Memory B cell (primary cell): ENCODE results near the gene CA9.

Experiments used
- ATAC-seq: fragments of 150-1000 bp; cut with Tn5 transposase; 2 replicates; pipeline ENCODE4 v1.10.0; 2021; ENCODE audit warnings: low read depth, mild to moderate bottlenecking, moderate library complexity
- DNase-seq, 2 donors: peaks; one replicate each; pipeline ENCODE4 v3.0.0; 2022; ENCODE audit warnings: low spot score in 2 of 2
- H3K27ac Mint-ChIP-seq: one replicate; pipeline ENCODE4 v1.8.0; 2022; ENCODE audit warnings: mild to moderate bottlenecking, moderate library complexity, mixed read lengths
- H3K27me3 Mint-ChIP-seq: one replicate; pipeline ENCODE4 v1.8.0; 2022; ENCODE audit warnings: mixed read lengths
- H3K36me3 Mint-ChIP-seq: one replicate; pipeline ENCODE4 v1.8.0; 2022; ENCODE audit warnings: mild to moderate bottlenecking, mixed read lengths
- H3K4me1 Mint-ChIP-seq: one replicate; pipeline ENCODE4 v1.8.0; 2022; ENCODE audit warnings: mixed read lengths
- H3K4me3 Mint-ChIP-seq: one replicate; pipeline ENCODE4 v1.8.0; 2022; ENCODE audit warnings: mild to moderate bottlenecking, moderate library complexity, mixed read lengths
- H3K9me3 Mint-ChIP-seq: one replicate; pipeline ENCODE4 v1.8.0; 2022; ENCODE audit warnings: mixed read lengths

The CA9 gene

DNA sequence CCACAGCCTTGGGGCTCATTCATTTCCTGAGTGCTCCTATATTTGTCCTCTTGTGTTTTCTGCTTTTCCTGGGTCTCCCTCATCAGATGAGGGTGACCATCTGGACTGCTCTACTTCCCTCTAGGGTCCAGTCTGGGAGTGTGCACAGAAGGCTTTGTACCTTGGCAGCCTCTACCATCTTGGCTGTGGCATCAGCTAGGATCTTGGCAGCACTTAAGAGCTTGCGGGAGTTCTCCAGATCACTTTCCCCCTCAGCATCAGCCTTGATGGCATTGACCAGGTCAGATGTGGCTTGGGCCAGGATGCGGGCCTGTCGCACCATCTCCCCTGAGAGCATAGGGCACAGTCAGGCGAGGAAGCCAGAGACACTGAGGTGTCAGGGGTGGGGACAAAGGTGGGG lies 42.5 kb downstream of the CA9 start:
- ATAC-seq: no peak
- Mint-ChIP-seq H3K27ac (no peak overlapping the region), H3K27me3 (no peaks in the 10 kb centered on the region), H3K9me3 (no peaks in the 10 kb centered on the region), H3K4me3 (no peak overlapping the region), H3K36me3 (peaks cover 47% of the 10 kb centered on the region), H3K4me1 (peaks cover 19% of the 10 kb centered on the region)
- no peak for DNase-seq

DNA sequence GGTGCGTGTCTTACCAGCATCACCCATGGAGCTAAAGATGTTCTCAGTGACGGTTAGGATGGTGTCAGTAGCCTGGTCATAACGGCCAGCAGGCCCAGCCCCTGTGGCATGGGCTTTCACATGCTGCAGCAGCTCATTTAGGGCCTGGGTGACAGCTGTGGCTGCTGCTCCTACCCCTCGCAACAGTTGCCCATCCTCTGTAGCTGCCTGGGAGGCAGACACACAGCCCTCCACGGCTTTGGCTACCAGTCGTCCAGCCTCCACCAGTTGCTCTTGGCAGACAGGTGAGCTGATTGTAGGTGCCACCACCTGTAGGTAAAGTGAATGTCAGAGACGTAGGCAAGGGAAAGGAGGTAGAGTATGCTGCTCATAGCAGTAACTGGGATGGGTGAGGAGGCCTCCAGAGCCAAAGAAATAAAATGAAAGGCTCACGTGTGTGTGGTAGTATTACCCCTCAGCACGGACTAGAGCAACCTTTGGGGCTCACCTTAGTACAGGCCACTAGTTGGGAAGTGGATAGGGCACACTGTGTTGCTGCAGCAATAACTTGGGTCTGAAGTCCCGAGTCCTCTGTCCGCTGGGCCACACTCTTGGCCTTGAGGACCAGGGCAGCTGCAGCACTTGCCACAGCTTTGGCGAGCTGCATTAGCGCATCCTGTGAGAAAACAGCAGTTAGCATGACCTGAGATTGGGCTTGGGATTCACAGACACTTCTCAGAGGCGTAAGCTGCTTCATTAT lies 43.6 kb downstream of the CA9 start:
- Mint-ChIP-seq H3K27ac (peak overlapping the region; percentile 89), H3K36me3 (peaks cover 53% of the 10 kb centered on the region), H3K27me3 (no peaks in the 10 kb centered on the region), H3K4me1 (peaks cover 24% of the 10 kb centered on the region), H3K9me3 (no peaks in the 10 kb centered on the region), H3K4me3 (no peak overlapping the region)
- DNase-seq (no peak), ATAC-seq (no peak)

DNA sequence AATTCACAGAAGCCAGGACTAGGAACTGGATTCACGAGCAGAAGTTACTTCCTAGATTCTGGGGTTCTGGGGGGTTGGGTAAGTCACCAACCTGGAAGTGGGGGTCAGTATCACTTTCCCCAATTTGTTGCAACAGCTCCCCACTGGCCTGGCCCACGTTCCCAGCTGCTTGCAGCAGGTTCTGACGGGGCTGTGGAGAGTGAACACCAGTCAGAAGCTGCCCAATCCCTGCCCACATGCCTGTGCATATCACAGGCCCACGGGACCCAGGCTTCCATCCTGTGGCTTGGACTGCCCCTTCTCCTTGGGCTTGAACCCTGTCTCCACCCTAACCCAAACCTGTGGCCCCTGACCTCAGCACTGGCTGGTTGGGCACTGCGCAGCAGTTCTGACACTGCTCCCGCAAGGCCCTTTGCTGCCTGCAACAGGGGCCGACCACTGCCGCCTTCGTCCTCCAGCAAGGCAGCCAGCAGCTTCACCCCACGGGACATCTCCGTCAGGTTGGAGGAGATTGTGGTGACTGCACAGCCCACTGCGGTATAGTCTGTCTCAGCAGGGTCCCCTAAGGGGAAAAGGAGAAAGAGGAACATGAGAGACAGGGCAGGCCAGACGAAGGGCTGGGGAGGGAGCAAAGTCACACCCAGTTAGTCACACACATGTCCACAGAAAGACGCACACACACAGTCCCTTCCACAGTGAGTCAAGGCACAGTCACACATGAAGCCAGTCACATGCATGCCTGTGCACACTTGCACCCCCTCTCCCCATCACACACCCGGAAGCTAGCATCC lies 45.2 kb downstream of the CA9 start:
- H3K4me1 Mint-ChIP-seq: peaks cover 24% of the 10 kb centered on the region
- ATAC-seq: peak; percentile 93
- no peaks in the 10 kb centered on the region for H3K27me3 Mint-ChIP-seq
- peak overlapping the region; percentile 89 for H3K27ac Mint-ChIP-seq
- peak overlapping the region; percentile 50 for H3K4me3 Mint-ChIP-seq
- no peaks in the 10 kb centered on the region for H3K9me3 Mint-ChIP-seq
- H3K36me3 Mint-ChIP-seq: peaks cover 49% of the 10 kb centered on the region
- DNase-seq: peak; percentile 60 to 76

DNA sequence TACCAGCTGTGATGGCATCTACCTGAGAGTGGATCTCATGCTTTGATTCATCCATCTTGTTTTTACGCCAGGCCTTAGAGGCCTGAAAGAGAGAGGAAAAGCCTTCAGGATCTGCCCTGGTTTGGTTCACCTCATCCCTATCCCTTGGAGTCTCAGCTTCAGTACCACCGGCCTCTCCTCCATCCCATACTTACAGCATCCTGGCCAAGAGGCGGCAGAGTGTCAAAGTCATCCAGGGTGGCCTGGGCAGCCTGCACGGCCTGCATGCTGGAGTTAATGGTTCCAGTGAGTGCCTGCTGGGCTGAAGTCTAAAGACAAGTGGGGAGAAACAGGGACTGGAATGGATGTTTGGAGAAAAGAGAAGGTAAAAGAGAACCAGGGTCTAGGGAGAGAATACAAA lies 45.8 kb downstream of the CA9 start:
- H3K27ac Mint-ChIP-seq: peak overlapping the region; percentile 89
- no peaks in the 10 kb centered on the region for H3K27me3 Mint-ChIP-seq
- no peak for ATAC-seq
- no peak for DNase-seq
- H3K36me3 Mint-ChIP-seq: peaks cover 49% of the 10 kb centered on the region
- H3K9me3 Mint-ChIP-seq: no peaks in the 10 kb centered on the region
- H3K4me1 Mint-ChIP-seq: peaks cover 24% of the 10 kb centered on the region
- H3K4me3 Mint-ChIP-seq: no peak overlapping the region

DNA sequence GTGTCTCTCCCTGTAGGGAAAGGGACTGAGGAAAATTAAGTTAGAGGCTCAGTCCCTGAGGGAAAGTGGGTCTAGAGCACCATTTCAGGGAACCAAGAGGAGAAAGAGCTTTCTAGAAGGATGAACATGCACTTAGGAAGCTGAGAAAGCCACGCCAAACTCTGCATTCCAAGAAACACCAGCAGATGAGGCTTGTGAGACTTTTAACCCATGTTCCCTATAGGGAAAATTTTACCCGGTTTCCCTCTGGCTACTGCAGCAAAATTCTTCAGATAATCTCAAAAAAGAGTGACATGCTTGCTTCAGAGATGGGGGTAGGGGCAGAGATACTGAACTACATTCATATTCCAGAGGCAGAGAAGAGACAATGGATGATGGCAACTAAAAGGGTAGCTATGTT lies 49.7 kb downstream of the CA9 start:
- H3K36me3 Mint-ChIP-seq: peaks cover 29% of the 10 kb centered on the region
- no peak overlapping the region for H3K27ac Mint-ChIP-seq
- no peaks in the 10 kb centered on the region for H3K27me3 Mint-ChIP-seq
- peaks cover 23% of the 10 kb centered on the region for H3K4me1 Mint-ChIP-seq
- no peak for DNase-seq
- H3K4me3 Mint-ChIP-seq: no peak overlapping the region
- H3K9me3 Mint-ChIP-seq: no peaks in the 10 kb centered on the region
- ATAC-seq: no peak

DNA sequence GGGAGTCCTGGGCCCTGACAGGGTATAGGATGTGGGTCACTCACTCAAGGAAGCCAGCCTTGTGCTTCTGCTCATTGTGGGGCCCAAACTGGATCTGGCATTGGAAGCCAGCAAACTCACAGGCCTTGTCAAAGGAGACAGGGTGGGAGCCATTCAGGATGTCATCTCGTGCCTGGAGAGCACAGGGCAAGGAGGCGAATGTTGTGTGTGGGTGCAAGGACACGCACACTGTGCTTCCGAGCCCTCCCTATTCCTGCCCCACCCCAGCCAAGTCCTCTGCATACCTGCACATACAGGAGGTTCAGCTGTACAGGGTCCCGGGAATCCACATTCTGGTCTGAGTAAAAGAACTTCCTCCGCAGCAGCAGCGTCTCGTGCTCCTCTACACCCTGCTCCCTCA lies 50.2 kb downstream of the CA9 start:
- no peaks in the 10 kb centered on the region for H3K9me3 Mint-ChIP-seq
- H3K4me3 Mint-ChIP-seq: no peak overlapping the region
- H3K36me3 Mint-ChIP-seq: peaks cover 28% of the 10 kb centered on the region
- no peak overlapping the region for H3K27ac Mint-ChIP-seq
- no peaks in the 10 kb centered on the region for H3K27me3 Mint-ChIP-seq
- DNase-seq: no peak
- ATAC-seq: no peak
- peaks cover 20% of the 10 kb centered on the region for H3K4me1 Mint-ChIP-seq

DNA sequence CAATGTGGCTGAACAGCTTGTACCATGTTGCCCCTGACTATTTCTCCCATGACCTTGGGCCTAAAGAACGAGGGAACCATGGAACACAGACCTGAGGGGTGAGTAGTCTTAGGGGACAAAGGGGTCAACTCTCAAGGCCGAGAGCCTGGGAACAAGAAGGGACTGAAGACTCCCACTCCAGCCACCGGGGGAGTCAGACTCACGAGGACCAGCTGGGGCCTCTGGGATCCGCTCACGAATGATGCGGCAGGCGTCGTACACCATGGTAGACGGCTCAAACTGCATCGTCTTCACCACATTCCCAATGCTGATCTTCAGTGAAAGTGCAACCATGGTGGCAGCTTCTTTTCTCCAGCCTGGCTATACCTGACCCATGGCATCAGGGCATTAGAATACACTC lies 51.6 kb downstream of the CA9 start:
- Mint-ChIP-seq H3K27me3 (no peaks in the 10 kb centered on the region), H3K27ac (peak overlapping the region; percentile 60), H3K36me3 (peaks cover 24% of the 10 kb centered on the region), H3K9me3 (no peaks in the 10 kb centered on the region), H3K4me1 (peaks cover 11% of the 10 kb centered on the region), H3K4me3 (no peak overlapping the region)
- ATAC-seq (no peak), DNase-seq (no peak)

DNA sequence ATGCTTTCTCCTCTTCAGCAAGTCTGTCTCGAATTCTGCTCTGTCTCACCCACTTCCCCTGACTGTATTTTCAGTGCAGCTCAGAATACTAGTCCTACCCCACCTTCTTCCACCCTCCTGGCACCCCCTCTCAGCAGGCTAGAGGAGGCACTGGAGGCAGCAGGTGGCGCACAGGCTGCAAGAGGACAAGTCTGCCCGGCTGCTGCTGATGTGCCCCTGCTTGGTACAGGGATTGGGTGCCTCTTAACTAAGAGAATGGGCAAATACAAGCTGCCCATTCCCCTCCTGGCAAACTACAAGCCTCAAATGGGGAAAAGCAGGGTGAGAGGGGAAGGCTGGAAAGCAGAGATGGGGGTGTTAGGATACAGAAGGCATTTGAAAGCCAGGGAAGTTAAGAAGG lies 53.2 kb downstream of the CA9 start:
- ATAC-seq: peak; percentile 83
- peaks cover 17% of the 10 kb centered on the region for H3K36me3 Mint-ChIP-seq
- H3K9me3 Mint-ChIP-seq: no peaks in the 10 kb centered on the region
- DNase-seq: peak; percentile 40 to 43
- H3K27me3 Mint-ChIP-seq: no peaks in the 10 kb centered on the region
- H3K4me3 Mint-ChIP-seq: peak overlapping the region; percentile 62
- H3K4me1 Mint-ChIP-seq: peaks cover 13% of the 10 kb centered on the region
- H3K27ac Mint-ChIP-seq: peak overlapping the region; percentile 81

DNA sequence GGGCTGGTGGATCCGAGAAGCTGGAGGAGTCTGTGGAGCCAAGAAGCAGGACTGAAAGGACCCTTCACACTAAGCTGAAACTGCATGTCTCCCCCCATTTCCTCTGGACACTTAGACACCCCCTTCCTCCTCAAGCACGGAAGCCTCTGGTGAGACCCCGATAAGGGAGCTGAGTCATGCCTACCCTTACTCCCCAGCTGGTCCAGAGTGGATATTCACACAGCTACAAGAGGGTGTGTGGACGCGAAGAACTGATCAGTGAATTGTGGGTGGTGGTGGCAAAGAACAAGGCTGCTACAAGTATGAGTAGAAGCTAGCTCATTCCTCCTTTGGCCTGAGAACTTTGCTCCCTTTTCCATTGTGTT lies 53.9 kb downstream of the CA9 start:
- ATAC-seq (no peak), DNase-seq (no peak)
- peaks cover 11% of the 10 kb centered on the region for H3K36me3 Mint-ChIP-seq
- no peak overlapping the region for H3K27ac Mint-ChIP-seq
- no peak overlapping the region for H3K4me3 Mint-ChIP-seq
- peaks cover 13% of the 10 kb centered on the region for H3K4me1 Mint-ChIP-seq
- H3K9me3 Mint-ChIP-seq: no peaks in the 10 kb centered on the region
- H3K27me3 Mint-ChIP-seq: no peaks in the 10 kb centered on the region

DNA sequence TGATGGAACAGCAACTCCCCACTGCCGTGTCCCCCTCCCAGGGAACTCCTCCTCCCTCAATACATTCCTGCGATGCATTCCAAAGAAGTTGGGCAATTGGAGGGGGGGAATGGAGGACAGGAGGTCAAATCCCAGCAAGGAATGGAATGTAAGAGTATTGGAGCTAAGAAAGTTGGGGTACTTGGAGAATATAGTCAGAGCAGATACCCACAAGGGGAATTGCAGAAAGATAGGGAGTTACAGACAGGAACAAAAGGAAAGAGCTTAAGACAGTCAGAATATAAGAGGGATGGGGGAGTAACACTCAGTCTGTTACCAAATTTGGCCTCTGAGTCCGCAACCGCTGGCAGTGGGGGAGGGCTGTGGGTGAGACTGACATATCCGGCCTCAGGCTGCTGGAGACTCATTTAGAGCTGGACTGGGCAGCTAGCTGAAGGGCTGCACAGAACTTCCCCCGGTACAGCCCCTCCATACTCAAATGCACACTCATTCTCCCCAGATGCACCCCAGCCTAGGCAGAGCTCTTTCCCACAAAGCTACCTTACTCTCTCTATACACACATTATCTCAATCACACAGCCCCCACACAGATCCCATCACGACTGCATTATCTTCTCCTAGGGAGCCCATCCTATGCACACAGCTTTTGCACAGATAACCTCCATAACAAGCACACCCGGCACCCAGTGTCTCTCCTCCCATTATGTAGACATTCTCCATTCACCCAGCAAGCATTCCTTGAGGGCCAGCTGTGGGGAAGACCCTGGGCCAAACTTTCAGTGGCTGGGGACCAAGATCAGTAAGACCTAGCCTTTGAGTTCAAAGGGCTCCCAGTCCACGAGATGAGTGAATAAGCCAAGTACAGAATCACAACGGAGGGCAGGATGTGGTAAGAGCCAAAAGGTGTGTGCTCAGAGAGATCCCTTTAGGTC lies 54.6 kb downstream of the CA9 start:
- H3K4me1 Mint-ChIP-seq: peaks cover 18% of the 10 kb centered on the region
- no peak for ATAC-seq
- no peaks in the 10 kb centered on the region for H3K27me3 Mint-ChIP-seq
- H3K4me3 Mint-ChIP-seq: no peak overlapping the region
- DNase-seq: no peak
- H3K27ac Mint-ChIP-seq: no peak overlapping the region
- H3K36me3 Mint-ChIP-seq: peaks cover 9% of the 10 kb centered on the region
- H3K9me3 Mint-ChIP-seq: no peaks in the 10 kb centered on the region

DNA sequence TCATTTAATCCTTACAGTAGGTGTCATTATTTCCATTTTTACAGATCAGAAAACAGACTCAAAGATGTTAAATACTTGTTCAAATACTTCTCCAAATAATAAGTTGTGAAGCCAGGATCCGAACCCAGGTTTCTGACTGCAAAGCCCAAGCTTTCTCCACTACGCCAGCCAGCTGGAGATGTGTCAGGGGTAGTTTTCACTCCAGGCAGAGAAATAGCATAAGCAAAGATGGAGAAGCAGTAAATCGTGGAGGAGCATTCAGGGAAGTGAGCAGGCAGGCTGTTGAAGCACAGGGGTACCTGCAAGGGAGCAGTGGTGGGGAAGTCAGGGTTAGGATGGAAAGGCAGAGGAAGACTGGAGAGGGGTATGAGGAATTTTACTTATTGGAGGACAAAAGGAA lies 55.4 kb downstream of the CA9 start:
- Mint-ChIP-seq H3K36me3 (peaks cover 9% of the 10 kb centered on the region), H3K4me3 (no peak overlapping the region), H3K4me1 (peaks cover 18% of the 10 kb centered on the region), H3K27me3 (no peaks in the 10 kb centered on the region), H3K9me3 (no peaks in the 10 kb centered on the region), H3K27ac (no peak overlapping the region)
- no peak for DNase-seq
- ATAC-seq: no peak

DNA sequence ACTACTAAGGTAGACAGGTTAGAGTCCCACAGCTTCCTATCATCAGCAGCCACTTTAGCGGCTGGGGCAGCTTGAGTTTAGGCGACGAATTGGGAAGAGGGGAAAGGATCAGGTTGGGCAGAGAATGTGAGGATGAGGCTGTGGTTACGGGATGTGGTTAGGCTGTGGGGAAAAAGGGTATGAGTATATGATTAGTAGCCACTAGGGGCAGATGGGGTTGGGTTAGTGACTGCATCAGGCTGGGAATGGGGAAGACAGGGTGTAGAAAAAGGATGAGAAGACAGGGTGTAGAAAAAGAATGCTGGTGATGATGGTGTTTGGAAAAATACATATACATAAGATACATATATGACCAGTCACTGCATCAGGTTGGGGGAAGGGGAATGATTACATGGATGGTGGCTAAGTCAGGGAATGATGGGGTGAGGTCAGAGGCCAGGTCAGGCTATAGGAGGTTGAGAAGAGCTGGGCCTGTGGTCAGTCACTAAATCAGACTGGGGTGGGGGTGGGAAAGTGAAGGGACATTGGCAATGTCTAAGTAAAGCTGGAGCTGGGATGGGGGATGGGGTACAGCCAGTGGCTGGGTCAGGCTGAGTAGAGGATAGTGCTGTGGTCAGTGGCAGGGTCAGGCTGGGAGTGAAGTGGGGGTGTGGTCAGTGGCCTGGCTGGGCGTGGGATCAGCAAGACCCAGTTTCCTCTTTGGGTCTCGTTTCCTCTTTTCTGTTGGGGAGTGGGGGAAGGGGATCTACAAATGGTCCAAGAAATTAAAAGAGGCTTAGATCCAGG lies 56.2 kb downstream of the CA9 start:
- H3K36me3 Mint-ChIP-seq: peaks cover 4% of the 10 kb centered on the region
- ATAC-seq (no peak), DNase-seq (no peak)
- no peaks in the 10 kb centered on the region for H3K27me3 Mint-ChIP-seq
- no peak overlapping the region for H3K4me3 Mint-ChIP-seq
- peaks cover 16% of the 10 kb centered on the region for H3K4me1 Mint-ChIP-seq
- no peak overlapping the region for H3K27ac Mint-ChIP-seq
- no peaks in the 10 kb centered on the region for H3K9me3 Mint-ChIP-seq

DNA sequence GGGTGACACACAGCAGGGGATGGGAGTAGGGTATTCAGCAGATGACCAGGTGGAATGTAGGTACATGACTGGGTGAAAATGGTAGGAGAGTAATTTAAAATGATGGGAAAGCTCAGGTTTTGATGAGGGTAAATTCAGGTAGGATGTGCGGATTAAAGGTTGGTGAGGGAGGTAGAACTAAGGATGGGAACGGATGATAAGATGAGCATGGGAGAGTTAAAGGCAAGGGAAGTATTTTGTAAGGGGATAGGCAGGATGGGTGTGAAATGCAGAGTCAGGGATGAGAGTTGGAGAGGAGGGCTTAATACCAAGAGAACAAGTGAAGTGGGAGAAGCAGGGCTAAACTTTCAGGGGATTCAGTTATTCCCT lies 56.7 kb downstream of the CA9 start:
- H3K4me3 Mint-ChIP-seq: no peak overlapping the region
- no peak overlapping the region for H3K27ac Mint-ChIP-seq
- no peaks in the 10 kb centered on the region for H3K9me3 Mint-ChIP-seq
- H3K36me3 Mint-ChIP-seq: peaks cover 7% of the 10 kb centered on the region
- H3K4me1 Mint-ChIP-seq: peaks cover 15% of the 10 kb centered on the region
- no peak for DNase-seq
- ATAC-seq: no peak
- H3K27me3 Mint-ChIP-seq: no peaks in the 10 kb centered on the region
